GM19023 (cell line): Measurements from ENCODE around the gene MIPOL1.
"Not testable (repeated sequence)": the region's sequence is repeated elsewhere in the genome, so short reads cannot be mapped to it uniquely, and the experiment has no call there.

Experiments
- ATAC-seq: cut with Tn5 transposase; IDR thresholded peaks from one replicate; pipeline ENCODE4 v1.9.1; 2021; ENCODE audit warnings: mild to moderate bottlenecking, moderate library complexity; ENCODE audit not compliant: unreplicated experiment

The MIPOL1 gene

DNA sequence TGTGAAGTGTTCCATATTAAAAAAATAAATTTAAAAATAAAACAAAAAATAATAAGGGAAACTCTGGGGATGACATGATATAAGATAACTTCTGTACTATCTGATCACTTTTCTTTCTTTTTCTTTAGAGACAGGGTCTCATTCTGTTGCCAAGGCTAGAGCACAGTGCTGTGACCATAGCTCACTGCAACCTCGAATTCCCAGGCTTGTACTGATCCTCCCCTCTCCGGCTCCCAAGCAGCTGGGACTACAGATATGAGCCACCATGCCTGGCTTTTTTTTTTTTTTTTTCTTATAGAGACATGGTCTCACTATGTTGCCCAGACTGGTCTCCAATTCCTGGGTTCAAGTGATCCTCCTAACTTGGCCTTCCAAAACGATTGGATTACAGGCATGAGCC lies 10.4 kb upstream of the MIPOL1 start:
- ATAC-seq: no peak

- not testable (repeated sequence) for ATAC-seq
Observed at GRCh38 chr14:37187840-37188577, 9.7 kb upstream of the MIPOL1 start.

- ATAC-seq: not testable (repeated sequence)
Observed at GRCh38 chr14:37189733-37190132, 8.0 kb upstream of the MIPOL1 start.

- ATAC-seq: no peak
Observed at GRCh38 chr14:37194698-37195097, 3.0 kb upstream of the MIPOL1 start.

- ATAC-seq: no peak
Observed at GRCh38 chr14:37195327-37195726, 2.4 kb upstream of the MIPOL1 start.

GRCh38 chr14:37196604-37197420 lies 925 bp upstream of the MIPOL1 start:
- ATAC-seq: no peak

DNA sequence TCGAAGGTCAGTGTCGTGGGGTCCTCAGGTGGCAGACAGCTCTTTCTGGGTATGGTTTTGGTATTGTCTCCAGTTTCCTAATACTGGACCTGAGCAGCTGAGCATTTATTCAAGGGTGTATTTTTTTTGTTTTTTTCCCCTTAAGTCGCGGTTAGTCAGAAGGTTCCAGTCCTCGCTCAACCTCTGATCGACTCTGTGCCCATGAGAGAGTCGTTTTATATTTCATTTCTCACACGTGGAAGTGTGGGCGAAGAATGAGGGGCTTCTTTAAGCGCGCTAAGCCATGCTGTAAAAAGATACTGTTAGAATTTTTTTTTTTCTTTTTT lies 499 bp downstream of the MIPOL1 start:
- ATAC-seq: no peak

- no peak for ATAC-seq
Observed at GRCh38 chr14:37198907-37199306, 1.2 kb downstream of the MIPOL1 start.

DNA sequence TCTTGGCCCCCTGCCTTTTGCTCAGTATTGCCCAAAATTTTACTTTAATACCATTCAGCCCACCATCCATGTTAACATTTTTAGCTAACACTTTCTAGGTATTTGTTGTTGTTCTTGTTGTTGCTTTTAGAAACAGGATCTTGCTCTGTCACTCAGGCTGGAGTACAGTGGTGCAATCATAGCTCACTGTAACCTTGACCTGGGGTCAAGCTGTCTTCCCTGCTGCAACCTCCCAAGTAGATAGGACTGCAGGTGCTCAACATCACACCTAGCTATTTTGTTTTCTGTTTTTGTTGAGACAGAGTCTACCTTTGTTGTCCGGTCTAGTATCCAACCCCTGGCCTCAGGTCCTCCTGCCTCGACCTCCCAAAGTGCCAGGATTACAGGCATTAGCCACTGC lies 4.0 kb downstream of the MIPOL1 start:
- no peak for ATAC-seq

DNA sequence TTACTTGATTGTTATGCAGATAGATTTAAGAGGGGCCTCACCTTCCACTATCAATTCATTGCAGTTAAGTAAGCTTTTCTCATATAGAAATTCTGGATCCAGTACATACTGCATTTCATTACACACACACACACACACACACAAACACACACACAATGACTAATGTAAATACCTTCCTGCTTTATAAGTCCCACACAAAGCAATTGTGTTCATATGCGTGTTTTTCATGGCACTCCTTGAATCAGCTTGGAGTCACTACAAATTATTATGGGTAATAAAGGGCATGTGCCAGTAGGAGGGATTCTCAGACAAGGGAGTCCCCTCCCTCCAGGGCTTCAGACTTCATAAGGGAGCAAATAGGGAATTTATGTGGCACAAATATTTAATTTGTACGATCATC lies 4.5 kb downstream of the MIPOL1 start:
- ATAC-seq: no peak

GRCh38 chr14:37202812-37203211 lies 5.1 kb downstream of the MIPOL1 start:
- ATAC-seq: no peak

GRCh38 chr14:37203423-37203822 lies 5.7 kb downstream of the MIPOL1 start:
- ATAC-seq: no peak

GRCh38 chr14:37205623-37206605 lies 8.2 kb downstream of the MIPOL1 start:
- ATAC-seq: not testable (repeated sequence)

DNA sequence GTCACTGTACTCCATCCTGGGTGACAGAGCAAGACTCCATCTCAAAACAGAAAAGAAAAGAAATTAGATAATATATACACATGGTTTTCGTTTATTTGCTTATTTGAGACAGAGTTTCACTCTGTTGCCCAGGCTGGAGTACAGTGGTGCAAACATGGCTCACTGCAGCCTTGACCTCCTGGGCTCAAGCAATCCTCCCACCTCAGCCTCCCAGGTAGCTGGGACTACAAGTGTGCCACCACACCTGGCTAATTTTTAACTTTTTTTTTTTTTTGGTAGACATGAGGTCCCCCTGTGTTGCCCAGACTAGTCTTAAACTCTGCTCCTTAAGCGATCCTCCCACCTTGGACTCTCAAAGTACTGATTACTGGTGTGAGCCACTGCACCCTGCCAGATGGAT lies 11.9 kb downstream of the MIPOL1 start:
- ATAC-seq: not testable (repeated sequence)

GRCh38 chr14:37210448-37210847 lies 12.7 kb downstream of the MIPOL1 start:
- ATAC-seq: no peak

DNA sequence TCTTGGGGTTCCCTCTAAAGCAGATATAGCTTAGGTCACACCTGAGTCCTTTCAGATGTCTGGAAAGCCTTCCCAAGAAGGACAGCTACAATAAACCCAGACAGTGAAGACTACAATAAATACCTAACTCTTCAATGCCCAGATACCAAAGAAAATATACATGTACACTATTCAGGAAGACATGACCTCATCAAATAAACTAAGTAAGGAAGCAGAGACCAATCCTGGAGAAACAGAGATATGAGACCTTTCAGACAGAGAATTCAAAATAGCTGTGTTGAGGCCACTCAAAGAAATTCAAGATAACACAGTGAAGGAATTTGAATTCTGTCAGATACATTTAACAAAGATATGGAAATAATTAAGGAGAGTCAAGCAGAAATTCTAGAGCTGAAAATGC lies 15.3 kb downstream of the MIPOL1 start:
- ATAC-seq: no peak

DNA sequence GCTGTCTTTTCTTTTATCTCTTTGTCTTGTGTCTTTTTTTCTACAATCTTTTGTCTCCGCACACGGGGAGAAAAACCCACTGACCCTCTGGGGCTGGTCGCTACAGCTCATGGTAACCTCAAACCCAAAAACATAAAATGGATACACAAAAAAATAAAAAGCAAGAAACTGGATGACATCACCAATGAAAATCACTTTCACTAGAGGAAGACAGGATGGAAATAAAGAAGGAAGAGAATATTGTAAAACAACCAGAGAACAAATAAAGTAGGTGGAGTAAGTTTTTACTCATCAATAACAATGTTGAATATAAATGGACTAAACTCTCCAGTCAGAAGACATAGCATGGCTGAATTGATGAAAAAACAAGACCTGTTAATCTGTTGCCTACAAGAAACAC lies 17.6 kb downstream of the MIPOL1 start:
- ATAC-seq: no peak

DNA sequence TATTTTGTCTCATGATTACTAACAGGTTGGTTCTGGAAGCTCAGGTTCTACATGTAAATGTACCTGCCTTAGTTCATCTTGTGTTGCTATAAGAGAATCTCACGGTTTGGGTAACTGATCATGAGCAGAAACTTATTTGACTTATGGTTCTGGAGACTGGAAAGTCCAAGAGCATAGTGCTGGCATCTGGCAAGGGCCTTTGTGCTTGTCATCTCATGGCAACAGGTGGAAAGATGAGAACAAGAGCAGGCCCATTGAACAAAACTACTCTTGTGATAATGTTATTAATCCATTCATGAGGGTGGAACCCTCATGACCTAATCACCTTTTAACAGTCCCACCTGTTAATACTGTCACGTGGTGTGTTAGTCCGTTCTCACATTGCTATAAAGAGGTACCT lies 23.3 kb downstream of the MIPOL1 start:
- no peak for ATAC-seq

DNA sequence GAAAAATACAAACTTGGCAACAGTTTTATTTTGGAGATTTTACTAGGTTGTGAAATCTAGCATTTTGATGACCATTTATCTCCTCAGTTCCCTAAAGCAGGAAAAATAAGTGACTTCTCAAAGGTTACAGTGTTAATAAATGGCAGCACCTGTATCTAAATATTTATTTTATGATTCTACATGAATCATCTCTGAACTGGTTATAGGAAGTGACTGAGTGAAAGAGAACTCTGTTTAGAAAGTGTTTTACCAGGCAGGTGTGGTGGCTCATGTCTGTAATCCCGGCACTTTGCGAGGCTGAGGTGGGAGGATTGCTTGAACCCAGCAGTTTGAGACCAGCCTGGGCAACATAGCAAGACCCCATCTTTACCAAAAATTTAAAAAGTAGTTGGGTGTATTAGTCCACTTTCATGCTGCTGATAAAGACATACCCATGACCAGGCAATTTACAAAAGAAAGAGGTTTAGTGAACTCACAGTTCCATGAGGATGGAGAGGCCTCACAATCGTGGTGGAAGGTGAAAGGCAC lies 26.3 kb downstream of the MIPOL1 start:
- ATAC-seq: no peak

DNA sequence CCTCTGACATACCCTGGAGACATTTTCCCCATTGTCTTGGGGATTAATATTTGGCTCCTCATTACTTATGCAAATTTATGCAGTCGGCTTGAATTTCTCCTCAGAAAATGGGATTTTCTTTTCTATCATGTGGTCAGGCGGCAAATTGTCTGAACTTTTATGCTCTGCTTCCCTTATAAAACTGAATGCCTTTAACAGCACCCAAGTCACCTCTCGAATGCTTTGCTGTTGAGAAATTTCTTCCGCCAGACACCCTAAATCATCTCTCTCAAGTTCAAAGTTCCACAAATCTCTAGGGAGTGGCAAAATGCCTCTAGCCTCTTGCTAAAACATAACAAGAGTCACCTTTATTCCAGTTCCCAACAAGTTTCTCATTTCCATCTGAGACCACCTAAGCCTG lies 27.9 kb downstream of the MIPOL1 start:
- not testable (repeated sequence) for ATAC-seq
